ENCODE measurements around the gene TMEM203. TPM values are rescaled to one million over a fixed set of nuclear protein-coding genes. Genes with fewer than 3 reads are reported as not detected.
A peak's percentile ranks its signal among the peaks of the same experiment; 100 is the strongest.

TMEM203 gene
- total RNA-seq, 1 donor from 2014 or later: 26.6 TPM

DNA sequence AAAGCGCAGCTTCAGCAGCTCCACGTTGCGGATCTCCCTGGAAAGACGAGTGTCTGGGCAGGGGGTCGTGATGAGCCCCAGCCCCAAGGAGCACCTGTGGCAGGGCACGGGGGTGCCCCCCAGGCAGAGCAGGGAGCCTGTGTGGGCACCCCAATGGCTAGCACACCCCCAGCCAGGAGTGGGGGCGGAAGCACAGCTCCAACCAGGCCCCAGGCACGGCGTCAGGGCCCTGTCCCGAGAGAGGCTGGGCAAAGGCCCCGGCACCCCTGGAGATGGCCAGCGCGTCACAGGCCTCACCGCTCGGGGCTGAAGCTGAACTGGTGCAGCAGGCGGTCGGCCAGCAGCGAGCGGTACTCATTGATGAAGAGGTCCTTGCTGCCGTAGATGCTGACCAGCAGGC is 25.0 kb downstream of the TMEM203 start:
- ATAC-seq: no peak
- H3K27me3 ChIP-seq (ENCODE audit: low read depth): no peaks in the 10 kb centered on the region
- no peak overlapping the region for H3K4me3 ChIP-seq
- H3K36me3 ChIP-seq: peaks cover 78% of the 10 kb centered on the region
- DNase-seq: no peak
- TF ChIP-seq, protein P1, sequence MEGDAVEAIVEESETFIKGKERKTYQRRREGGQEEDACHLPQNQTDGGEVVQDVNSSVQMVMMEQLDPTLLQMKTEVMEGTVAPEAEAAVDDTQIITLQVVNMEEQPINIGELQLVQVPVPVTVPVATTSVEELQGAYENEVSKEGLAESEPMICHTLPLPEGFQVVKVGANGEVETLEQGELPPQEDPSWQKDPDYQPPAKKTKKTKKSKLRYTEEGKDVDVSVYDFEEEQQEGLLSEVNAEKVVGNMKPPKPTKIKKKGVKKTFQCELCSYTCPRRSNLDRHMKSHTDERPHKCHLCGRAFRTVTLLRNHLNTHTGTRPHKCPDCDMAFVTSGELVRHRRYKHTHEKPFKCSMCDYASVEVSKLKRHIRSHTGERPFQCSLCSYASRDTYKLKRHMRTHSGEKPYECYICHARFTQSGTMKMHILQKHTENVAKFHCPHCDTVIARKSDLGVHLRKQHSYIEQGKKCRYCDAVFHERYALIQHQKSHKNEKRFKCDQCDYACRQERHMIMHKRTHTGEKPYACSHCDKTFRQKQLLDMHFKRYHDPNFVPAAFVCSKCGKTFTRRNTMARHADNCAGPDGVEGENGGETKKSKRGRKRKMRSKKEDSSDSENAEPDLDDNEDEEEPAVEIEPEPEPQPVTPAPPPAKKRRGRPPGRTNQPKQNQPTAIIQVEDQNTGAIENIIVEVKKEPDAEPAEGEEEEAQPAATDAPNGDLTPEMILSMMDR (IDR thresholded peaks at IDR 0.05): no peak
- intact Hi-C loops (cut with DNase I): no loop called here
- H3K27ac ChIP-seq: no peak overlapping the region
- peaks cover 7% of the 10 kb centered on the region for H3K4me1 ChIP-seq
- H3K9me3 ChIP-seq: no peaks in the 10 kb centered on the region

DNA sequence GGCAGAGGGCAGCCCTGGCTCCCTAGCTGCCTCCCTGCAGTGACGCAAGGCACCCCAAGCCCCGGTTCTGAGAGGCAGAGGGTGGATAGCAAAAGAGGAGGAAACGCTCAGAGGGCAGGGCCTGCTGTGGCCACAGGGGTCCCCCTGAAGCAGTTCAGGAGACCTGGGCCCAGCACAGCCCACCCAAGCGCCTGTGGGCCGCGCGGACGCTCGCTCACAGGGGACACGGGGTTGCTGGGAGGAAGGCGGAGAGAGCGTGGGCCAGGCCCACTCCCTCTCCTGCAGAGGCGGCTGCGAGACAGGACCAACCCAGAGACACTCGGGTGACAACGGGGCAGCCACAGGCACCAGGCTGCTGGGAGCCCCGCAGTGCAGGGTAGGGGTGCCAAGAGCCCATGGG is 25.7 kb downstream of the TMEM203 start:
- H3K36me3 ChIP-seq: peaks cover 70% of the 10 kb centered on the region
- peaks cover 6% of the 10 kb centered on the region for H3K4me1 ChIP-seq
- H3K27me3 ChIP-seq (ENCODE audit: low read depth): no peaks in the 10 kb centered on the region
- H3K4me3 ChIP-seq: no peak overlapping the region
- no peaks in the 10 kb centered on the region for H3K9me3 ChIP-seq
- no peak for ATAC-seq
- H3K27ac ChIP-seq: no peak overlapping the region
- TF ChIP-seq, protein P1 (IDR thresholded peaks at IDR 0.05): no peak
- no peak for DNase-seq
- intact Hi-C loops (cut with DNase I): no loop called here

DNA sequence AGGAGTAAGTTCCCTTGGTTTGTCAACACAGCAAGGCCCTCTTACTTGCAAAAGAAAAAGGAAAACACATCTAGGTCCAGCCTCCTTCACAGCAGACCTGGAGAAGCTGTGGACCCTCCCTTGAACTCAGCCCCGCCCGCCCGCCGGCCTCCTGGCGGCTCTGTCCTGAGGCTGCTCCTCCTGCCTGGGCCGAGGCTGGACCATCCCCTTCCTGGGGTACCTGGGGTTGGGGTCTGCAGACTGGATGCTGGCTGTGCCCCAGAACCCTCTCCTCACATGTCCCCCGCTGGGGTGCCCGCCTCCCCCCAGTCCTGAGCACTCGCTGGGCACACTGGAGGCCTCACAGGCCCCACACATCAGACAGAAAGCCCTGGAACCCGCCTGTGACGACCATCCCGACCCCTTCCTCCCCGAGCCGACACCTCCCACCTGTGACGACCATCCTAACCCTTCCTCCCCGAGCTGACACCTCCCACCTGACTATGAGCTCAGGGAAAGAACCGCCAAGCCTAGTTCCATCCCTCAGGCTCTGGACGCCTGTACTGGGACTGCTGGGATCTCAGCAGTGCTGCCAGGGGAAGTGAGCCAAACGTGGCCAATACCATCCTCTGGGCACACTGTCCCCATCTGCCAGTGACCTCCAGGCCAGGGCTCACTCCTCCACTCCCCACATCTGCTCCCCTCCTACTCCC is 26.4 kb downstream of the TMEM203 start:
- ATAC-seq (no peak), DNase-seq (no peak)
- Histone ChIP-seq H3K4me3 (no peak overlapping the region), H3K36me3 (peaks cover 69% of the 10 kb centered on the region), H3K27ac (no peak overlapping the region), H3K27me3 (ENCODE audit: low read depth) (no peaks in the 10 kb centered on the region), H3K9me3 (no peaks in the 10 kb centered on the region), H3K4me1 (peaks cover 6% of the 10 kb centered on the region)
- intact Hi-C loops (cut with DNase I): no loop called here
- TF ChIP-seq, protein P1 (IDR thresholded peaks at IDR 0.05): no peak

DNA sequence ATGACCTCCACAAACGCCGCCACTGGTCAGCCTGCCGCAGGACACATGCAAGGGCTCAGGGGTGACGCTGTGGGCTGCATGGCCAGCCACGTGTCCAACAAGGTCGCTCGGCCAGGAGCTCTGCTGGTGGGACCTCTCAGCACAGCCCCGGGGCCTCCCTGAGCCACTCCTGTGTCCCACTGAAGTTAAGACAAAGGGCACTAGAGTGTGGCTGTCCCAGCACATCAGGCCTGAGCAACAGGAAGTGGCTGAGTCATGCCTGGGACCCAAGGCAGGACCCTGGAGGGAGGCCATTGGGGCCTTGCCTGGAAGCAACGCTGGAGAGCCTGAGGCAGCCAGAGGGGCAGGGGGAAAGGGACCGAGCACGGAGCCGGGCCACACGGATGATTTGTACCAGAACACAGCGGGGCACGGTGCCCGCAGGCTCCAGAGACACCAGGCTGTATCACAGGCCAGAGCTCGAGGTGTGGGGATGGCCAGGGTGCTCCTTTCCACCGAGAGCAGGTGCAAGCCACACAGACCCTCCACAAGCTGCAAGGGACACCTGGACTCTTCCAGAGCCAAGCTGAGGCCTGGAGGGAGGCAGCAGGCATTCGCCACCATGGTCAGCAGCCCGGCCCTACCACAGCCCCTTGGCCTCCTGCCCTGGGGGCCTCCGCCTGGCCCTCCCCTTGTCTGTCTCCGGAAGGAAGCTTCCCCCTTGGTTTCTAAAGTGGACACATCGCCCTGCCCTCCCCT is 27.1 kb downstream of the TMEM203 start:
- Histone ChIP-seq H3K9me3 (no peaks in the 10 kb centered on the region), H3K4me3 (no peak overlapping the region), H3K4me1 (peaks cover 6% of the 10 kb centered on the region), H3K36me3 (peaks cover 62% of the 10 kb centered on the region), H3K27me3 (ENCODE audit: low read depth) (no peaks in the 10 kb centered on the region), H3K27ac (no peak overlapping the region)
- TF ChIP-seq, protein P1 (IDR thresholded peaks at IDR 0.05): no peak
- DNase-seq (no peak), ATAC-seq (no peak)
- intact Hi-C loops (cut with DNase I): no loop called here

DNA sequence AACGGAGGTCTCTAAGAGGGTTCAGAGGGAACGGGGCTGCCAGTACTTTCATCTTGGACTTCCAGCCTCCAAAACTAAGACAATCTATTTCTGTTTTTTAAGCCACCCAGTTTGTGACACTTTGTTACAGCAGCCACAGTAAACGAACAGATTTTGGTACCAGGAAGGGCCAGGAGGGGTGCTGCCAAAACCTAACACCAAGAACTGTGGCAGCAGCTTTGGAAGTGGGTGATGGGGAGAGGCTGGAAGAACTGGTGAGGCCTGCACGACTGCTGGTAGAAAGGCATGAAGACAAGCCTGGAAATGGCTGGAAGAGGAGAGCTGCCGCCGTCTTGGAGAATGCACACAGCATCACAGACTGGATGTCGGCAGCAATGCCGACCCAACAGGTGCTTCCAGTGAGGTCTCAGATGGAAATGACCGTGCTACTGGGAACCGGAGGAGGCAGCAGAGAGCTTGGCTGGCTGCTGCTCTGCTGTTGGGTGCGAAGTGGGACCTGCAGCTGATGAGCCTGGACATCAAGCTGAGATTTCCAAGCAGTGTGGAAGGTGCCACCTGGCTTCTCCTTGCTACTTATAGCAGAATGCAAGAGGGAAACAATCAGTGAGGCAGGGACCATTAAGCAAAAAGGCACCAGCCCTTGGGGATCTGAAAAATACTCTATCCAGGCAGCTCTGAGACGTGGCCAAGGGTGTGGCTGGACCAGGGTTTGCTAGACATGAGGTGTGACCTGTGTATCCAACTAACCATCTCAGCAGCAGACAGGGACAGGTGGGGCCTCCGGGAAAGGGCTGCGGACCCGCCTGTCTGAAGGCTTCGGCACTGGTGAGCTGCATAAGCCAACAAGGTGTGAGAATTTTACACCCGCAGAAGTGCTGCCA is 28.9 kb downstream of the TMEM203 start:
- TF ChIP-seq, protein P1 (IDR thresholded peaks at IDR 0.05): peak; percentile 40
- Histone ChIP-seq H3K36me3 (peaks cover 44% of the 10 kb centered on the region), H3K4me1 (peaks cover 6% of the 10 kb centered on the region), H3K27me3 (ENCODE audit: low read depth) (peaks cover 9% of the 10 kb centered on the region), H3K4me3 (no peak overlapping the region), H3K9me3 (no peaks in the 10 kb centered on the region), H3K27ac (no peak overlapping the region)
- intact Hi-C loops (cut with DNase I): no loop called here
- ATAC-seq: no peak
- DNase-seq: no peak

Data from lower lobe of right lung (tissue), 2 donors.